GM21381 (cell line): ENCODE data around the gene P2RX2.

Source experiments
- ATAC-seq: cut with Tn5 transposase; IDR thresholded peaks from one replicate; pipeline ENCODE4 v1.9.1; 2021; ENCODE audit warnings: mild to moderate bottlenecking, moderate library complexity; ENCODE audit not compliant: unreplicated experiment

P2RX2 gene

GRCh38 chr12:132617822-132618682 lies 524 bp upstream of the P2RX2 start:
- ATAC-seq: no peak

DNA sequence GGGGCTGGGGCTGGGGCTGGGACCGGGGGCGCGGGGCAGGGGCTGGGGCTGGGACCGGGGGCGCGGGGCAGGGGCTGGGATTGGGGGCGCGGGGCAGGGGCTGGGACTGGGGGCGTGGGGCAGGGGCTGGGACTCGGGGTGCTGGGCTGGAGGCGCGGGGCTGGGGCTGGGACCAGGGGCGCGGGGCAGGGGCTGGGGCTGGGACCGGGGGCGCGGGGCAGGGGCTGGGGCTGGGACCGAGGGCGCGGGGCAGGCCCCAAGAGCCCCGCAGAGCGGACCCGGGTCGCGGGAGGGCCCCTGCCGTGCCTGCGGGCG lies 452 bp downstream of the P2RX2 start:
- ATAC-seq: no peak

DNA sequence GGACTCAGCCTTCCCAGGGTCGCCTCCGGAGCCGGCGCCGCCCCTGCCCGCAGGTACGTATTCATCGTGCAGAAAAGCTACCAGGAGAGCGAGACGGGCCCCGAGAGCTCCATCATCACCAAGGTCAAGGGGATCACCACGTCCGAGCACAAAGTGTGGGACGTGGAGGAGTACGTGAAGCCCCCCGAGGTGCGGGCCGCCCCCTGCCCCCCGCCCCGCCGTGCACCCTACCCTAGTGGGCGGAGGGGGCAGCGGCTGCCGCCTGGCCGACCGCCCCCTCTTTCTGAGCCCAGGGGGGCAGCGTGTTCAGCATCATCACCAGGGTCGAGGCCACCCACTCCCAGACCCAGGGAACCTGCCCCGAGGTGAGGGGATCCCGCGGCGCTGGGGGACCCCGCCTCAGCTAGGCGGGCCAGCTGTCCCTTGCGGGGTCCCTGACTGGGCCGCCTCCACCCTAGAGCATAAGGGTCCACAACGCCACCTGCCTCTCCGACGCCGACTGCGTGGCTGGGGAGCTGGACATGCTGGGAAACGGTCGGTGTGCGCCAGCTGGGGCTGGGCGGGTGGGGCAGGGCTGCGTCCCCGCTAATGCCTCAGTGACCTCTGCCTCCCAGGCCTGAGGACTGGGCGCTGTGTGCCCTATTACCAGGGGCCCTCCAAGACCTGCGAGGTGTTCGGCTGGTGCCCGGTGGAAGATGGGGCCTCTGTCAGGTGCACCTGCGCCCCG lies 973 bp downstream of the P2RX2 start:
- ATAC-seq: no peak

DNA sequence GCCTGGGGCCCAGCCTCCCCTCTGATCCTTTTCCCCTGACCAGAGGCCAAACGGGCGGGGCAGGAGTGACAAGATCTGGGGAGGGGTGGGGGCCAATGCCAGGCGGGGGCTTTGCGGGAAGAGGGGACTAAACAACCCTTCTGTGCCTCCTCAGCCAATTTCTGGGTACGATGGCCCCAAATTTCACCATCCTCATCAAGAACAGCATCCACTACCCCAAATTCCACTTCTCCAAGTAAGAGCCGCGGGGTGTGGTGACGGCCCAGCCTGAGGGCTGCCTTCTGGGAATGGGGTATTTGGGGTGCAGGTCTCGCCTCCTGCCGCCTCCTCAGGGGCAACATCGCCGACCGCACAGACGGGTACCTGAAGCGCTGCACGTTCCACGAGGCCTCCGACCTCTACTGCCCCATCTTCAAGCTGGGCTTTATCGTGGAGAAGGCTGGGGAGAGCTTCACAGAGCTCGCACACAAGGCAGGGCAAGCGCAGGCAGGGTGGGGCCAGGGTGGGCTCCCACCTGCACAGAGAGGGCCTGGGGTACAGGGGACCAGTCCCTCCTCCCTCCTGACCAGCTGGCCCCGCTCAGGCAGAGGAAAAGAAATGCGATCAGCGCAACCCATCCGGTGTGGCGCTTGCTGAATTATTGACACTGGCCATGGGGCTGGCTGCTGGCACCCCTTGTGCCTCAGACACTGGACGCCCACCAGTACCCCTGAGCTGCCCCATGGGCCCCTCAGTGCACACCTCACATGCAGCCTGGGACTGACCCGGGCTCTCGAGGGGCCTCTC lies 1.7 kb downstream of the P2RX2 start:
- ATAC-seq: no peak

DNA sequence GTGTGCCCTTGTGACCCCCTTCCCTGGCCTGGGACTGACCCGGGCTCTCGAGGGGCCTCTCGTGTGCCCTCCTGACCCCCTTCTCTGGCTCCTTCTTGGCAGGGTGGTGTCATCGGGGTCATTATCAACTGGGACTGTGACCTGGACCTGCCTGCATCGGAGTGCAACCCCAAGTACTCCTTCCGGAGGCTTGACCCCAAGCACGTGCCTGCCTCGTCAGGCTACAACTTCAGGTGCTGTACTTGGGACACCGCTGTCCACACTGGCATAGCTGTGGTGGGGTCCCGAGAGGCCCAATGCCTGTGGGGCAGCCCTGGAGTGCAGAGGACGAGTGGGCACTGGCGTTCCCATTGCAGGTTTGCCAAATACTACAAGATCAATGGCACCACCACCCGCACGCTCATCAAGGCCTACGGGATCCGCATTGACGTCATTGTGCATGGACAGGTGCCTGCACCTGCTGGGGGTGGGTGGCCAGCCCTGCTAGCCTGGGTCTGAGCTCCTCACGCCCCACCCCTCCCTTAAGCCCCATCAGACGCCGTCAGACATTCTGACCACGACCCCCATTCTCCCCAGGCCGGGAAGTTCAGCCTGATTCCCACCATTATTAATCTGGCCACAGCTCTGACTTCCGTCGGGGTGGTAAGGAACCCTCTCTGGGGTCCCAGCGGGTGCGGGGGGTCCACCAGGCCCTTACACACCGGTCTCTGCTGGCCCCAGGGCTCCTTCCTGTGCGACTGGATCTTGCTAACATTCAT lies 2.5 kb downstream of the P2RX2 start:
- ATAC-seq: no peak

GRCh38 chr12:132621657-132622435 lies 3.3 kb downstream of the P2RX2 start:
- ATAC-seq: no peak

DNA sequence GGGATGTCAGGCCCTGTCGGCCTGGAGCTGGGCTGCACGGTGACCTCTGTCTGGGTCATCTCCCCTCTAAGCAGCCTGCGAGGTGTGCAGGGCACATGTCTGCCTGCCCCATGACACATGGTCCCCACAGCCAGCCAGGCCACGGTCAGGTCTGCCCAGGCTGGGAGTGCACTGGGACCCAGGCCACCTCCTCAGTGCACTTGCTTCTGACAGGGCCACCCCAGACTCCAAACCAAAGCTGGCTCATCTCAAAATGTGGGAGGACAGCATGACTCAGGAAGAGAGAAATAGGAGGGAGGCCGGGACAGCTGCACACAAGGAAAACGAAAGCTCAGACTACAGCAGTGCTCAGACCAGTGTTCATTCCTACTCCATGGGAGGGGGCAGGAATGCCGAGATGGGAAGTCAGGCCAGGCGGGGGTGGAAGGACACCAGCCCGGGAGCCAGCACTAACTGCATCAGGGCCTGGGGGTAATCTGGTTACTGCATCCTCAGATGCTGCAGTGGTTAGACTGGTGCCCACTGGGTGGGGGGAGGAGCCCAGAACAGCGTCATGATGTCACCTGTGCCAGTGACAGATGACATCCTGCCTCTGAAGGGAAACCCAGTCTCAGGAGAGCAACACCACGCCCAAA lies 4.0 kb downstream of the P2RX2 start:
- ATAC-seq: no peak

- ATAC-seq: no peak
Measured at GRCh38 chr12:132623072-132623869, 4.7 kb downstream of the P2RX2 start.

DNA sequence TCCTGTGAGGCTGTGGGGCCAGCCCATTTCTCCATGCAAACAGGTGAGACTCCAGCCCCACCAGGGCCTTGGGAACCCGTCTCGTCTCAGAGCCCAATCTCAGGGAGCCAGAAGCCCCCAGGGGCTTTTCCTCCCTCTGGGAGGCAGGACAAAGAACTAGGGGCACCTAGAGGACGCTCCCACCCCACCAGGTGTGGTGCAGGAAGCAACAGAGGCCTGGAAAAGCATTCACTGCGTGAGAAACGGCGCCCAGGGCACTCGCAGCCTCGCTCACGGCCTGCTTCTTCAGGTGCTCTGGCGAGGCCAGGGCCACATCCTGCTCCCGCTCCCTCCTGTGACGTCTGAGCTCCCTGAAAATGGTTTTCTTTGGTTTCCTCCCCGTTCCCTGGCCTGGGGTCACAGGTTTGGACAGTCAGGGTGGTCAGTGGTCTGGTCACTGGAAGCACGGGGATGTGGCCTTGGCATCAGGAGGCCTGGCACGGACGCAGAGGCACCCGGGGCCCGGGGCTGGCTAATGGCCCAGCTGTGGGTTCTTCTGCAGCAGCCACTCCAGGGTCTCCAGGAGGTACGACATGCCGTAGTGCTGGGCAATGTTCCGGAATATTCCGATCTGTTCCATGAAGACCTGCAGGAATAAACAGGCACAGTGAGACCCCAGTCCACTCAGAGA lies 5.7 kb downstream of the P2RX2 start:
- no peak for ATAC-seq

DNA sequence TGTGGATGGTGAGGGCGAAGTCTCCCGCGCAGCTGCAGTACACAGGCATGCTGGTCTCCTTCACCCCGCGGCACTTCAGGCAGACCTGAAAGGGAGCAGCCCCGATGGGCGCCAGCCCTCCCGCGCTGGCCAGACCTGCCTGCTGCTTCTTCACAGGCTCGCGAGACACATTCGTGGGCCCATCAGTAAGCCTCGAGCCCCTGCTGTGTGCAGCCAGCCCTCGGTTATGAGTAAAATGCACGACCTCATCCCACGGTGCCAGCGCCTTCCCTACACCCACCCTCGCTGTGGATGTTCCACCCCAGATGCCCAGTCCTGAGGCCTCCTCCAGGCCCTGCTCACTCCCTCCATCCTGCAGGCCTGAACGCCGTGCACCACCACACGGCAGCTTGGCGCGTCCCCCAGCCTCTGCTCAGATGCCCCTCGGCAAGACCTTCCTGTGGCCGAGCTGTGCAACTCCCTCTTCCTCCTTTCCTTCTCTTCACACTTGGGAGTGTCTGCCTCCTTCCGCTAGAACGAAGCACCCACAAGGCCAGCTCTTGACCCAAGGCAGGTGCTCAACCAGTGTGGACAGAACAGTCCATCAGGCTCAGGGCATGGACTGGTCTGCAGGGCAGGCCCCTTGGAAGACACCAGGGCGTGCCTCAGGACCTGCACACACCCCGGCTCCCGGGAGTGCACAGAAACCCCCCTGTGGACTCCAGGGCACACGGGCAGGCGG lies 6.5 kb downstream of the P2RX2 start:
- no peak for ATAC-seq

GRCh38 chr12:132625731-132626430 lies 7.3 kb downstream of the P2RX2 start:
- no peak for ATAC-seq

DNA sequence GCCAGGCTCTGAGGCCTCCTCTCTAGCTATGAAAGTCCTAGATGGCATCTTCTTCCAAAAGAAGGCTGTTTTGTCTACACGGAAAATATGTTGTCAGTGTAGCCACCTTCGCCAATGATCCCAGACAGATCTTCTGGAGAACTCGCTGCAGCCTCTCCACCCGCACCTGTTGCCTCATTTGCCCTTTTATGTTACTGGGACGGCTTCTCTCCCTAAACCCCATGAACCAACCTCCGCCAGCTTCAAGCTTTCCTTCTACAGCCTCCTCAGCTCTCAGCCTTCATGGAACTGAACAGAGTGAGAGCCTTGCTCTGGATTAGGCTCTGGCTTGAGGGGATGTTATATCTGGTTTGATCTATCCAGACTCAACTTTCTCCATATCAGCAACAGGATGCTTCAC lies 10.8 kb downstream of the P2RX2 start:
- no peak for ATAC-seq

- ATAC-seq: no peak
Measured at GRCh38 chr12:132630672-132631071, 12.1 kb downstream of the P2RX2 start.

GRCh38 chr12:132631666-132632065 lies 13.1 kb downstream of the P2RX2 start:
- no peak for ATAC-seq

DNA sequence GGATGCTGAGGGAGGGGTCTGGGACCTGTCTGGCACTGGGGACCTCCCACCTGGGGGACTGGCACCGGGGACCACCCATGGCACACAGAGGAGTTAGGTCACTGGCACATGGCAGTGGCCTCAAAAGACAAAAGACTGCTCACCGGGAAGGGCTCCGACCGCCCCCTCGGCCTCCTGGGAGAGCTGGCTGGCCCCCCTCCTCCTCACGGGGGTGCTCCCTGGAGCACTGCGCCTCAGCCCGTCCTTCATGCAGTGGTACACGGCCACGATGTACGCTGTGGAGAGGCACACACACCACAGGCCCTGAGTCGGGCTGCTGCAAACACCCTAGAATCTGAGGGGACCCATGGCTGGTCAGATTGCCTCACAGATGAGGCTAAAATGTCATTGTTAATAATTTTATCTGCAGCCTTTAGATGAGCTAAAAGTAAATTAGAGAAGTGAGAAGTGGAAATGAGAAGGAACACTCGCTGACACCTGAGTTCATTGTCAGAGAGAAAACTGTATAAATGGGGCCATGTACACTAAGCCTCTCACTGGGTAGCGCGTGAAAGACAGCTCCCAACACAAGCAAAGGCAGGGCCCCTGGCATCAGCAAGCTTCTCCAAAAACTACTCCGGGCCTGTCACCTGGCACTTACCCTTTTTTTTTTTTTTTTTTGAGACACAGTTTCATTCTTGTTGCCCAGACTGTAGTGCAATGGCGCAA lies 14.1 kb downstream of the P2RX2 start:
- no peak for ATAC-seq

GRCh38 chr12:132633398-132633797 lies 14.8 kb downstream of the P2RX2 start:
- ATAC-seq: no peak
